Occipital lobe (tissue), 2 donors: ENCODE results near the gene AASDH. TPM values are rescaled to one million over a fixed set of nuclear protein-coding genes. Genes with fewer than 3 reads are reported as not detected.

Source experiments
- DNase-seq: peaks from one replicate; lab custom pipeline; 2025; lab: John Stamatoyannopoulos, UW
- total RNA-seq: library from RNA; depleted of rRNA; stranded (reverse); fragments of >200 nt; gene quantifications from one replicate; pipeline ENCODE4 v1.2.3, GENCODE V29; 2014

Gene AASDH
- total RNA-seq, 1 donor from 2014 or later = 41.8 TPM

DNA sequence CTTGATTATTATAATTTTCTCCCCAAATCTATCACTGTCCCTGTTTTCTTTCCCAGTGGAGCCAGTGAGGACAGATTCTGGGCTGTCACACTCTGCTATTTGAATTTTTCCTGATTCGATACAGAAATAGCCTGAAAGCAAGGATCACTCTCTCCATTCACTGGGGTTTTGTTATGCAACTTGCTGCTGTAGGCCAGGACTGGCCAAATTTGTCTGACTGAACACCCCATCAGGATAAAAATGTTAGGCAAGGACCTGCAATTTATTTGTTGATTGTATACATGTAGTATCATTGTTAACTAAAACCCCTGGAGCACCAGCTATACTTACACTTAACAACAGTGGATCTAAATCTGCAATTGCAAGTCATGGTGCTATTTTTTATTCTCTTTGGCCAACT is 68.7 kb downstream of the AASDH start:
- no peak for DNase-seq

DNA sequence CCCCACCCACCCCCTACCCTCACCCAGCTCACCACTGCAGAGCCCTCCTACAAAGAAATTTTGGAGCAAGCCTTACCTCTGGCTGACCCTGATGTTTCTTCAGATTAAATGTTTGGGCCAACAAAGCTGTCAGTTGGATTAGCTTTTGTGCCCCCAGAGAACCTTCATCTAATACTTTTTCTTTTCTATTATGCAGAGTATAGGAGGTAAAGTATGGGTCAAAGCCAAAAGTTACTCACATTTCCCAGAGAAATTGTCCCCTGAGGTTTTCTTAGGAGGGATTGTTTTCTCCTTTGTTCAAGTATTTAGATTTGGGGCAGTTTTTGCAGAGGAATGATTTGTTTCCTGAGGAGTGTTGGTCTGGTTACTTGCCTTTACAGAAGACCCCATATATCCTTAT is 69.5 kb downstream of the AASDH start:
- DNase-seq = no peak

DNA sequence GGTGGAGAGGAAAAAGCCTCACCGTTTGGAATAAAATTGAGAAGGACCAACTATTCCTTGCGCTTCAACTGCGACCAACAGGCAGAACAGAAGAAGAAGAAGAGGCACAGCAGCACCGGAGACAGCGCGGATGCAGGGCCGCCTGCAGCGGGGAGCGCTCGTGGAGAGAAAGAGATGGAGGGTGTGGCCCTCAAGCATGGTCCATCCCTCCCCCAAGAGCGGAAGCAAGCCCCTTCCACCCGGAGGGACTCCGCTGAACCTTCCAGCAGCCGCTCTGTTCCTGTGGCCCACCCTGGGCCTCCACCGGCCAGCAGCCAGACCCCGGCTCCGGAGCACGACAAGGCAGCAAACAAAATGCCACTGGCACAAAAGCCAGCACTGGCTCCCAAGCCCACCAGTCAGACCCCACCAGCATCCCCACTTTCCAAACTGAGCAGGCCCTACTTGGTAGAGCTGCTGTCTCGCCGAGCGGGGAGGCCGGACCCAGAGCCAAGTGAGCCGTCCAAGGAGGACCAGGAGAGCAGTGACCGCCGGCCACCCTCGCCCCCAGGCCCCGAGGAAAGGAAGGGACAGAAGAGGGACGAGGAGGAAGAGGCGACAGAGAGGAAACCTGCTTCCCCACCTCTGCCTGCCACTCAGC is 71.2 kb downstream of the AASDH start:
- DNase-seq = no peak

DNA sequence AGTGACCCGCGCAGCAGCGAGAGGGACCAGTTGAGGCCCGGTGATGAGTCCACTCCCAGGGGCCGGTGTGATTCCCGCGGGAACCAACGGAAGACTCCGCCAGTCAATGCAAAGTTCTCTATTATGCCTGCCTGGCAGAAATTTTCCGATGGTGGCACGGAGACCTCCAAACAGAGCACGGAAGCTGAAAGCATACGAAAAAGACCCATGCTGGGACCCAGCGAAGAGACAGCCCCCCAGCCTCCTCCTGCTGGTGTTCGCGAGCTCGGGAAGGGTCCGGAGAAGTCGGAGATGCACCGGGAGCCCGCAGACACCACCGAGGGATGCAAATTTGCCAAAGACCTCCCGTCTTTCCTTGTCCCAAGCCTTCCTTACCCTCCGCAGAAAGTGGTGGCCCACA is 71.7 kb downstream of the AASDH start:
- DNase-seq = no peak

DNA sequence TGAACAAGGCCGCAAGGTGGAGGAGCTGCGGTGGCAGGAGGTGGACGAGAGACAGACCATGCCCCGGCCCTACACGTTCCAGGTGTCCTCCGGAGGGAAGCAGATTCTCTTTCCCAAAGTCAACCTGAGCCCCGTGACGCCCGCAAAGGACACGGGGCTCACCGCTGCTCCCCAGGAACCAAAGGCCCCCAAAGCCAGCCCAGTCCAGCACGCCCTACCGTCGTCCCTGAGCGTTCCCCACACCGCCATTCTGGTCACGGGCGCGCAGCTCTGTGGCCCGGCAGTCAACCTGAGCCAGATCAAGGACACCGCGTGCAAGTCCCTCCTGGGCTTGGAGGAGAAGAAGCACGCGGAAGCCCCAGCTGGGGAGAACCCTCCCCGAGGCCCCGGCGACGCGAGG is 72.2 kb downstream of the AASDH start:
- DNase-seq = no peak

DNA sequence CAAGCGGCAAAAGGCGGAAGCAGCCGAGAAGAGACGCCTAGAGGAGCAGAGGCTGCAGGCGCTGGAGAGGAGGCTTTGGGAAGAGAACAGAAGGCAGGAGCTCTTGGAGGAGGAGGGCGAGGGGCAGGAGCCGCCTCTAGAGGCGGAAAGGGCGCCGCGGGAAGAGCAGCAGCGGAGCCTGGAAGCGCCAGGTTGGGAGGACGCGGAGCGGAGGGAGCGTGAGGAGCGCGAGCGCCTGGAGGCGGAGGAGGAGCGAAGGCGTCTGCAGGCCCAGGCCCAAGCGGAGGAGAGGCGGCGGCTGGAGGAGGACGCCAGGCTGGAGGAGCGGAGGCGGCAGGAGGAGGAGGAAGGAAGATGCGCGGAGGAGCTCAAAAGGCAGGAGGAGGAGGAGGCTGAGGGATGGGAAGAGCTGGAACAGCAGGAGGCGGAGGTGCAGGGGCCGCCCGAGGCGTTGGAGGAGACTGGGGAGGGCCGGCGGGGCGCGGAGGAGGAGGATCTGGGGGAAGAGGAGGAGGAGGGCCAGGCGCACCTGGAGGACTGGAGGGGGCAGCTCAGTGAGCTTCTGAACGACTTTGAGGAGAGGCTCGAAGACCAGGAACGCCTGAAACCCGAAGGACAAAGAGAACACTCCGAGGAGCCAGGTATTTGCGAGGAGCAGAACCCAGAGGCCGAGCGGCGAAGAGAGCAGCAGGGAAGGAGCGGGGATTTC is 72.9 kb downstream of the AASDH start:
- DNase-seq = no peak

DNA sequence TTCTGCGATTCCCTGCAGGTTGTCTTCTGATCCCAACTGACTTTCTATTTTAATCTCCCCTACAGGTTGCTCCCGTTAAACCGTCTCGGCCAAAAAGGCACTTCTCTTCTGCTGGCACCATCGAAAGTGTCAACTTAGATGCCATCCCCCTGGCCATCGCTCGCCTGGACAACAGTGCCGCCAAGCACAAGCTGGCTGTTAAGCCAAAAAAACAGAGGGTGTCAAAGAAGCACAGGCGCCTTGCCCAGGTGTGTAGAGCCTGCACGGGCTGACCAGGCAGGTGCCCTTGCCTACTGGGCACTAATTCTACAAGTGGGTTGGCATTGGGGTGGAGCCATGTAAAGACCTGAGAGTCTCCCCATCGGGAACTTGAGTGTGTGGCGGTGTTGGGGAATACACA is 74.2 kb downstream of the AASDH start:
- DNase-seq = no peak

DNA sequence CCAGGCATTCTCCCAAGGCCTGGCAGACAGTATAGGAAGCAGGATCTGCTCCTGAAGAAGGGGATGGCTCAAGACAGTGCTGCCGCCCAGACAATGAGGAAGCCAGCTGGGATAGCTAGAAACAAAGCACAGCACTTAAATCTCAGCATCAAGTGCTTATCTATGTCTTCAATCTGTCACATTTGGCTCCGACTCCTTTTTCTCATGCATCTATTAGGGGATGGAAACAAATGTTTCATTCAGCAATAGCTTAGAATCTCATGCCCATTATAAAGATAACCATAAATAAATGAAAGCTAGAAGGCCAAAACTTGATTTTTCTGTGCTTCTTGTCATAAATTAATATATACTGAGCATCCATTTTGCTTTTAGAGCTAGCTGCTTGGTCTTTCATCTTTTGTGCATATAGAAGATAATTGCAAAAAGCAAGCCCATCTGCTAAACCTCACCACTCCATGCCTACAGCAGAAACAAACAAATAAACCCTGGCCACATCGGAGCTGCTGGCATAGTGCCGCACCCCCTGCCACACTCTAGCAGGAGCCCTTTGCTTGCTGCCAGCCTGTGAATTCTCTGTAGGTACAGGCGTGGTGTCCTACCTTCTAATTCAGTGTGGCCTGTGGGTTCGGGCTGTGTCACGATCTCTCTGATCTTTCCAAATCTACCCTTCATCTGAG is 75.9 kb downstream of the AASDH start:
- DNase-seq = no peak

DNA sequence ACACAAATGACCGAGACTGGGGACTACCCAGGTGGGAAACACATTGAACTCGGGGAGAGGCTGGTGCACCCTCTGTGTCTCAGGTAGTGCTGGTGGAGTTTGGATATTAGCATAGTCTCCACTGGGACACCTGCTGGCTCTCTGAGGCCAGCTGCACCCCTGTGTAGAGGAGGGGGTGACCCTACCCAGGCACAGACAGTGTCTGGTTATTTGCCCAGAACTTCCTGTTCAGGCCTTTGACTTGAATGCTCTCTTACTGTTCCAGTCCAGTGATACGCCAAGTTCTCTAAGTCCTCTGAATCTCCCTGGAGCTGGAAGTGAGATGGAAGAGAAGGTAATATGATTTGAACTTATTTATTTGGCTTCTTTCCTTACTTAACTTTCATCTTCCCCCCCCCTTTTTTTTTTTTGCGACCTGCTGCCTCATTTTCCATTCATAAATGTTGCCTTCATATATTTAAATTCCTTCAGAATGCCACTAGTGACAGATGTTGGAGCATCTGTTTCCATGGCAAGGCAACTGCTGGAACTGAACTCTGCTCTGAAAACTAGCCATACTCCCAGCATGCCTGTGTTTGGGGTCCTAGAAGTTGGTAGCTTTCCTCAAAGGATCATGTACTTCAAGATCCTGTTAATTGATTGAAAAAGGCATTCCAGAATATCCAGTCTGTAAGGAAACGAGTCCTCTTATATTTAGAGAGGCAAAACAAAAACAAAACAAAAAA is 76.7 kb downstream of the AASDH start:
- DNase-seq = no peak

DNA sequence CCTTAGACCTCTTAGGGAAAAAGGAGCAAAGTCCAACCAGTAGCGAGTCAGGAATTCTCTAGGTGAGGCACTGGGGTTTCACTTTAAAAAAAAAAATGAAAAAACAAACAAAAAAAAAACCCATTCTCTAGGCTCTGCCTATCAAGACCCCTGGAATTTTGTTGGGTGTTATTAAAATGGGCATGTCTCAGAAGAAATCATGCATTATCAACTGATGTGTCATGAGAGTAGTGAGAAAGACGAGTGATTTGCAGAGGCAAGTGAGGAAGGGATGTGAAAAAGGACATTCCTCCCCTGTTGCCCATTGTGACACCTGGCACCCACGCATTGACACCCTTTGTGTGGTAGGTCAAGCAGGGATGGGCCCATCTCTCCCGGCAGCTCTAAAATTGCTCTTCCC is 78.9 kb downstream of the AASDH start:
- DNase-seq = no peak

DNA sequence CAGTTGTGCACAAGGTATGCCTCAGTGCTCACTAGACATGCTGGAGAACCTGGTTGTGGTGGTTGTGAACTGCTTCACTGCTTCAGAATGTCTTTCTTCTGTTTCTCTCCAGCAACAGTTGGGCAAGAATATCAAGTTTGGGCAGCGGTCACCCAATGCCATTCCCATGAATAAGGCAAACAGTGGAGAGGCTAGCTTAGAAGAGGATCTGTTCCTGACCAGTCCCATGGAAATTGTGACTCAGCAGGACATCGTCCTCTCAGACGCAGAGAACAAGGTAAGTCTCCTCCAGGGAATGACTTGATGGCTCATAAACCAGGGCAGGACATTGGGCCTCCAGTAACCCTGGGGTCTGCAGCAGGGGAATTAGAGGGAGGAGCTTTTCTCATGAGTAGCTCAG is 79.9 kb downstream of the AASDH start:
- DNase-seq = no peak

DNA sequence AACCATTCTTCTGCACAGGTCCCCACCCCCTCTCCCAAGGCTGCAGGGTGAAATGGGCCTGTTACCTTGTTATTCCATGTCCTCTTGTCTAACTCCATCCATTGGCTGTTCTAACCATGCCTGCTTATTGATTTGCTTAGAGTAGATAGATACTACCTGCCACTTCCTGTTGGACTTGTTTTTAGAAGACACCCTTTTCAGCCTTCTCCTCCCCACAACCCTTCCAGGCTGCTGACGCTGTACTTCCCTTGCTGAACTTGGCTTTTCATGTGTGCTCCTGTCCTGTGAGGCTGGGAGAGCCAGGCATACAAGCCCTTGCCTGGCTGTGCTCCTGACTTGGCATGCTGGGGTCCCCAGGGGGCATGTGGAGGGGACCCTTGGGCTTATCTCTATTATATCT is 81.9 kb downstream of the AASDH start:
- DNase-seq = no peak

DNA sequence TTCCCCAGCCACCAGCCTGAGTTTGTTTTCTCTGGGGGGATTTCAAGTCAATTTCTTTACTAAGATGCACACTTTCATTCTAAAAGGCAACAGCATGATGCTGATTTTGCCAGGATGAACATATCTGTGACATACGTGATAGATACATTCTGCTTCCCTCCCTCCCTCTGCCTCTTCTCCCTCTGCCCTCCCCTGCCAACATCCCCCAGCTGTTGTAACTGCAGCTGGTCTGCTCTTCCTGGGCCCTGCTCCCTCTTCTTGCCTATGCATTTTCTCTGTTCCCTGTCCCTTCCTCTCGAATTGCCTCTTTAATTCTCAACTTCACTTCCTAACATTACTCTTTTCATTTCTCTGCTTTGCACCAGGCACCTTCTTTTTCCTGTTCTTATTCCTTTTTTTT is 83.4 kb downstream of the AASDH start:
- no peak for DNase-seq

DNA sequence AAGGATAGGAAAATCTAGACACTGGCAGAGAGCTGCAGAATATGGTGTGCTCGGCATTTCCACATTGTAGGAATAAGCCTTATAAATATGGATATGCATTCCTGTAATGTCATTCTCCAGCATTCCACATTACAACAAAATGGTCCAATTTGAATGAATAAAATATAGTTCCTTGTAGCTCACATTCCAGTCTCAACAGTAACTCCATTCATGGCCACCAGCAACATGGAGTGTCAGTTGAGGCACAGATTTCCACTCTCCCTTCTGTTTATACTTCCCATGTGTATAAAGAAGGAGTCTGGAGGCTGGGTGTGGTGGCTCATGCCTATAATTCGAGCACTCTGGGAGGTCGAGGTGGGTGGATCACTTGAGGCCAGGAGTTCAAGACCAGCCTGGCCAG is 84.5 kb downstream of the AASDH start:
- no peak for DNase-seq

DNA sequence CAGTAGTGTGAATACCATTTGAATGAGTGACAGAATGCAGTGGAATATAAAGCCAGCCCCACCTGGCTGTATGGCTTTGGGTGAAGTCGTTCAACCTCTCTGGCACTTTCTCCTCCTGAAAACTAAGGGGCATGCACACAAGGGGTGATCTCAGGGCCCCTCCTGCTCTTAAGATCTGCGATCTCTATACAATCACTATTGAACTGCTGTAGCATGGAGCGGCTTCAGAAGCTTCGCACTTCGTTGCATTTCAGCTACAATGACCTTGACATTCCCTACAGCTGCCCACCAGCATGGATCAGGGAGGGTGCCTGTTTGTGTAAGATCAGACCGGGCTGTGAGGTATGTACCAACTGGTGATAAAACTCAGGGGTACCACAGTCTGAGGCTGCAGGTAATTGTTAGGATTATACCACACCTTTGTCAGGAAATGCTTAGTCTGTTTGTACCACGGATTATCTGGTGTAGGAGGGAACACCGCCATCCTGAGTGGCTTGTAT is 85.2 kb downstream of the AASDH start:
- no peak for DNase-seq

DNA sequence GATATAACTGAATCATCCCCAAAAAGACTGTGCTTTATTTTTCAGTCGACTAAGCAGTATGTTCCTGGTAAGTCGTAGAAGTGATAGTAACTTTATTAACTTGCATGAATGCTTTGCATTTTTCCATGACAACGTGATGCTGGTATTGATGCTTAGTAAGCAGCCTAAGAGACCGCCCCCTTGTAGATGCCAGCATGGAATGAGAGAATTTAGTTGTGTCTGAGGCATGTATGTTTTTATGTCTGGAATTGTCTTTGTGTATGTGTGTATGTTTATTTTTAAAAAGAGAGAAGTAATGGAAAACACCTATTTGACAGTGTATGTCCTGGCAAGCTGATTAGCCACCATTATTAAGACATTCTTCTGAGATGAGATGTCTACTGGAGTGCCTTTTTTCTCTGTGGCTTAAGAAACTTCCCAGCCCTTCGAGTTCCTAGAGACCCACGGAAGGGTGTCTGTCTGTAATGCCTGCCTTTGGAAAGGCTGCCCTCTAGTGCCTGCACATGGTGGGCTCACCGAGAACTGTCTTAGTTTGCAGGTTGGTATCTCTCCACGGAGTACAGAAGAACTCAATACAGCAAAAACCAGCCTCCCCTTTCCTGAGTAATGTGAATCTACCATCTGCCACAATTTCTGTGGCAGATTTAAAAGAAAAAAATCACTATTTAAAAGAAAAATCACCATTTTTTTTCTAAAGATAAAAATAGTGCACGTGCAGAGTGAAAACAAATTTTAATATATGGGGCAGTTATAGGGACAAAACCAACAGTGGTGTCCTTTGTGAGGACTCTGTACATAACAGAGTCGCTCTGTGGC is 85.9 kb downstream of the AASDH start:
- peak; percentile 58 for DNase-seq

DNA sequence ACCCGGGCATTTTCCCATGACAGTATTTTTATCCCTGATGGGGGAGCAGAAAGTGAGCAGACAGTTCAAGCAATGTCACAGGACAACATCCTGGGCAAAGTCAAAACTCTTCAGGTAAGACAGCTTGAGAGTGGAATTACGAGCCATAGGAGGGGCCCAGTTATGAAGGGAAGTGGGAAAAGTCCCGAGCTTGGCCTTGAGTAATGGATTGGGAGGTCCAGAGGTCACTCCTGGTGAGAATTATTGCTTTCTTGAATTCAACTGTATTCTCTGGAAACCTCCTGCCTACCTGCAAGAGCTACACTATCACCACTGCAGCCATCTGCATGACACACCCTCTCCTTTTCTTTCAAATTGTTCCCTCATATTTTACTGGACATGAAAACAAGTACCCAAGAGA is 89.1 kb downstream of the AASDH start:
- DNase-seq = no peak

DNA sequence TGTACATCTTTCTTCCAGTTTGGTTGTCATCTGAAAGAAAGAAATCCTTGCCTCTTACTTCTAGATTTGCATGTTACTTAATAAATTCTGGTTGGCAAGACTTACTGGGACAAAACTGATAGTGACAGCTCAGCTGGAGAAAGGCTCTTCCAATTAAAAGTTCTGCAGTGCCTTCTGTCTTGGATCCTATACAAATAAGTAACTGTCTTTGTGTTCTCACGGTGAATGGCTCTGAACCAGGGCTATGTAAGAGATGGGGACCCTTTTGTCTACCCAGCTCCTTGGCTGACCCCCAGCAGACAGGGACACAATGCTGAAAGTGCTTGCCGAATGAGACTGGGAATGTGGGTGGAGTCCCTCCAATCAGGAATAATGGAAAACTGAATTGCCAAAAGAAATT is 89.5 kb downstream of the AASDH start:
- no peak for DNase-seq

DNA sequence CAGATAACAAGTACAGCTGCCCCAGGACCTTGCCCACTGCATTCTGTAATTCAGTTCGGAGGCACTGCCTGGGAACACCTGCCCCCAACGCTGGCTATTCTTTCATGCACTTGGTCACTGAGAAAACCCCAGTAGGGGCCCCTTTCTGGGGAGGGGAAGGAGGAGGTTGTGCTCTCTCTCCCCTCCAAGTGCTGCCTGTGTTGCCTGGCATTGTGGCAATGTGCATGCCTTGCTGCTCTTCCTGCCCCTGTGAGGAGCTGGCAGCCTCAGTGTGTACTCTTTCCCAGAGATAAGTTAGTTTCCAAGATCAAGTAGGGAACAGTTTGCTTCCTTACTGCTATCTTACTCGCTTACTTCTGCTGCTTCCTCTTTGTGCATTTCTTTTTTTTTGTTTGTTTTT is 90.8 kb downstream of the AASDH start:
- DNase-seq = no peak

DNA sequence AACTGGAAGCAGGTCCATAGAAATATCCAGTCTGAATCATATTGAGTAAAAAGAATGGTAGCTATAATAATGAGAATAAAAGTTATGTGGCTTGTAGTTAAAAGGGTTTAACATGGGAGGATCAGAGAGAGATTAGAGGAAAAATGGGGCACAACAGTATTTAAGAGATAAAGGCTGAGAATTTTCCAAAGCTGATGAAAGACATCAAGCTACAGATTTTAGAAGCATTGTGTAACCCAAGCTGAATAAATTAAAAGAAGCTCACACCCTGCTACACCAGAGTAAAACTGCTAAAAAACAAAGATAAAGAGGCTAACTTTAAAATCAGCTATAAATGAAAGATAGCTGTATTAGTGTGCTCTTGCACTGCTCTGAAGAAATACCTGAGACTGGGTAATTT is 94.2 kb downstream of the AASDH start:
- no peak for DNase-seq

DNA sequence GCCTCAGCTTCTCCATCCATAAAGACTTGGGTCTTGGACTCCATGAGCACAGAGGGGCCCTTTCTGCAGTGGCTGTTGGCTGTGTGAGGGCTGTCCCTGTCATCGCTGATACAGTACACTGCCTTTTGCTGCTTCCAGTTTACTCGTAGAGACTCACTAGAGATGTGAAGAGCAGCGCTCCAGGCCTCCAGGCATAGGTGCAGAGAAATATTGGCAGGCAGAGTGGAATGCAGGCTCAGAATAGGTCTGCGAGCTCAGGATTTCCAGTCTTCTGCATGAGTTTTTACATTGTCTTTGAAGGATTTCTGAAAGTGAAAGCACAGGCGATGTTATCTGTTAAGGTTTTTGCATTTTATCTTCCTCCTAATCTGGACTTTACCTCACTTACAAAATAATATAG is 97.4 kb downstream of the AASDH start:
- no peak for DNase-seq
